ENCODE results near the gene IRGC.
"Not testable (repeated sequence)": the region's sequence is repeated elsewhere in the genome, so short reads cannot be mapped to it uniquely, and the experiment has no call there.

The IRGC gene

DNA sequence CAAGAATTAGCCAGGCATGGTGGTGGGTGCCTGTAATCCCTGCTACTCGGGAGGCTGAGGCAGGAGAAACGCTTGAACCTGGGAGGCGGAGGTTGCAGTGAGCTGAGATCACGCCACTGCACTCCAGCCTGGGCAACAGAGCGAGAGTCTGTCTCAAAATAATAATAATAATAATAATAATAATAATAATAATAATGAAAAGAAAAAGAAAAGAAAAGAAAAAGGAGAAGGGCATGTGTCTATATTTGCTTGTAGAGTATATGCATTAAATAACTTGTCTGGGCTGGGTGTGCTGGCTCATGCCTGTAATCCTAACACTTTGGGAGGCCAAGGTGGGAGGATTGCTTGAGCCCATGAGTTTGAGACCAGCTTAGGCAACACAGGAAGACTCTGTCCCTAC, 33.6 kb upstream of the IRGC start:
- CTCF ChIA-PET, result interaction anchor here (0.7 kb wide), 1 partner anchor 63 kb away, joined by 3 read pairs; no protein-coding TSS in a partner anchor
- not testable (repeated sequence) for H3K27ac ChIP-seq (ENCODE audit: extremely low read depth, low read depth, low read length); H3K9me3 ChIP-seq (ENCODE audit: control insufficient read depth, insufficient read depth, low read depth, low read length); H3K36me3 ChIP-seq (ENCODE audit: control insufficient read depth in 2 of 2, insufficient read depth in 1 of 2, low read length in 2 of 2); H3K4me1 ChIP-seq (ENCODE audit: control insufficient read depth, insufficient read depth, low read length); H3K4me3 ChIP-seq (ENCODE audit: low read depth, low read length)
- POLR2A ChIA-PET, result interaction anchor here (1.3 kb wide), 2 partner anchors 12 to 14 kb away, joined by 5 to 6 read pairs; partner anchors contain the start of gene PLAUR
- TF ChIP-seq REPIN1 (tag by site-specific recombination; IDR thresholded peaks at IDR 0.05; ENCODE audit: low read depth), result peak; percentile 97

DNA sequence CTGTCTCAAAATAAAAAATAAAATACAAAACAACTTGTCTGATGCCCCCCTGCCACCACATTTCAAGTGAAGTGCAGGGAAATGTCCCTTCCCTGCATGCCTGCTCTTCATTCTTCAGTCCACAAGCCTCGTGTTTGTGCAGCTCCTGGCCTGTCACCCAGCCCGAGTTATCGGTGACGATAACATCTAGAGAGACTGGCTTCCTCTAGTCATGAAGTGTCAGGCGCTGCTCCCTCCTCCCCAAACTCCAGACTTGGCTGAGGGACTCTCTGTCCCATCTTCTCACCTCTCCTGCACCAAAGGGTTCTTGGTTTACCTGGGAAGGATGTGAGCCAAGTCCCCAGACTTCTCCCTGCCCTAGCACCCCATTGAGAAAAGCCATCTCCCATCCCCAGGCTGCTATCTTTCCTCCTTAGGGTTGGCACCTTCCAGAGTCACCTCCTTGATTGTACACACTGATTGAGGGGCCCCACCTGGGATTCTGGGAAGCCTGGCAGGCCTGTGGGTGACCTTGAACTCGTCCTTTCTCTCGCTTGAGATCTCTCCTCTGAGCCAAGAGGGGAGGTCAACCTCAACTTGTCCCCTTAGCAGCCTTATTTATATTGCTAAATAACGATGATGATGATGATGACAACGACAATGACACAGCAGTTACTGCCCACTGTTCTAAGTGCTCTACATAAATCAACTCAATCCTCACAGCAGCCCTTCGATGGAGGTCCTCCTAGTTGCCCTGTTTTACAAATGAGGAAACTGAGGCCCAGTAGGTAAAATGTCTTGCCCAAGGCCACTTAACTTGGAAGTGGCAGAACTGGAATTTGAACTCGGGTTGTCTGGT, 32.8 kb upstream of the IRGC start:
- ChIA-PET CTCF (interaction anchor here (0.7 kb wide), 1 partner anchor 62 kb away, joined by 3 read pairs; no protein-coding TSS in a partner anchor), POLR2A (interaction anchor here (0.6 to 1.3 kb wide), 3 partner anchors 13 to 65 kb away, joined by 3 to 6 read pairs (median 5); partner anchors contain the start of gene PLAUR)
- Histone ChIP-seq H3K4me3 (ENCODE audit: low read depth, low read length) (no peak overlapping the region), H3K9me3 (ENCODE audit: control insufficient read depth, insufficient read depth, low read depth, low read length) (no peaks in the 10 kb centered on the region), H3K36me3 (ENCODE audit: control insufficient read depth in 2 of 2, insufficient read depth in 1 of 2, low read length in 2 of 2) (no peaks in the 10 kb centered on the region), H3K27ac (ENCODE audit: extremely low read depth, low read depth, low read length) (no peak overlapping the region), H3K4me1 (ENCODE audit: control insufficient read depth, insufficient read depth, low read length) (peaks cover 13% of the 10 kb centered on the region)
- TF ChIP-seq, protein P1, sequence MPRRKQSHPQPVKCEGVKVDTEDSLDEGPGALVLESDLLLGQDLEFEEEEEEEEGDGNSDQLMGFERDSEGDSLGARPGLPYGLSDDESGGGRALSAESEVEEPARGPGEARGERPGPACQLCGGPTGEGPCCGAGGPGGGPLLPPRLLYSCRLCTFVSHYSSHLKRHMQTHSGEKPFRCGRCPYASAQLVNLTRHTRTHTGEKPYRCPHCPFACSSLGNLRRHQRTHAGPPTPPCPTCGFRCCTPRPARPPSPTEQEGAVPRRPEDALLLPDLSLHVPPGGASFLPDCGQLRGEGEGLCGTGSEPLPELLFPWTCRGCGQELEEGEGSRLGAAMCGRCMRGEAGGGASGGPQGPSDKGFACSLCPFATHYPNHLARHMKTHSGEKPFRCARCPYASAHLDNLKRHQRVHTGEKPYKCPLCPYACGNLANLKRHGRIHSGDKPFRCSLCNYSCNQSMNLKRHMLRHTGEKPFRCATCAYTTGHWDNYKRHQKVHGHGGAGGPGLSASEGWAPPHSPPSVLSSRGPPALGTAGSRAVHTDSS (tag by site-specific recombination; IDR thresholded peaks at IDR 0.05), result peak; percentile 77
- TF ChIP-seq ZNF354C (tag by site-specific recombination; IDR thresholded peaks at IDR 0.05; ENCODE audit: borderline replicate concordance, low read depth) (no peak), ZNF239 (tag by site-specific recombination; IDR thresholded peaks at IDR 0.05) (no peak), ZBTB17 (tag by site-specific recombination; IDR thresholded peaks at IDR 0.05) (0 out of 2 replicates have a peak, but pooled peaks have one; percentile 10), ZEB2 (tag by site-specific recombination; IDR thresholded peaks at IDR 0.05) (no peak), ZNF221 (tag by site-specific recombination; IDR thresholded peaks at IDR 0.05; ENCODE audit: borderline replicate concordance) (no peak), ZNF114 (tag by site-specific recombination; IDR thresholded peaks at IDR 0.05) (no peak), GLI2 (tag by site-specific recombination; IDR thresholded peaks at IDR 0.05; ENCODE audit: borderline replicate concordance, low read depth) (no peak), OVOL3 (tag by site-specific recombination; IDR thresholded peaks at IDR 0.05) (no peak), SCRT2 (tag by site-specific recombination; IDR thresholded peaks at IDR 0.05) (no peak), ZBTB8A (tag by site-specific recombination; IDR thresholded peaks at IDR 0.05) (no peak), KLF8 (tag by site-specific recombination; IDR thresholded peaks at IDR 0.05) (no peak), MYNN (tag by site-specific recombination; IDR thresholded peaks at IDR 0.05; ENCODE audit: borderline replicate concordance) (no peak)
- TF ChIP-seq, protein P2, sequence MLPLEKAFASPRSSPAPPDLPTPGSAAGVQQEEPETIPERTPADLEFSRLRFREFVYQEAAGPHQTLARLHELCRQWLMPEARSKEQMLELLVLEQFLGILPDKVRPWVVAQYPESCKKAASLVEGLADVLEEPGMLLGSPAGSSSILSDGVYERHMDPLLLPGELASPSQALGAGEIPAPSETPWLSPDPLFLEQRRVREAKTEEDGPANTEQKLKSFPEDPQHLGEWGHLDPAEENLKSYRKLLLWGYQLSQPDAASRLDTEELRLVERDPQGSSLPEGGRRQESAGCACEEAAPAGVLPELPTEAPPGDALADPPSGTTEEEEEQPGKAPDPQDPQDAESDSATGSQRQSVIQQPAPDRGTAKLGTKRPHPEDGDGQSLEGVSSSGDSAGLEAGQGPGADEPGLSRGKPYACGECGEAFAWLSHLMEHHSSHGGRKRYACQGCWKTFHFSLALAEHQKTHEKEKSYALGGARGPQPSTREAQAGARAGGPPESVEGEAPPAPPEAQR (tag by site-specific recombination; IDR thresholded peaks at IDR 0.05), result no peak
- TF ChIP-seq, protein P3, sequence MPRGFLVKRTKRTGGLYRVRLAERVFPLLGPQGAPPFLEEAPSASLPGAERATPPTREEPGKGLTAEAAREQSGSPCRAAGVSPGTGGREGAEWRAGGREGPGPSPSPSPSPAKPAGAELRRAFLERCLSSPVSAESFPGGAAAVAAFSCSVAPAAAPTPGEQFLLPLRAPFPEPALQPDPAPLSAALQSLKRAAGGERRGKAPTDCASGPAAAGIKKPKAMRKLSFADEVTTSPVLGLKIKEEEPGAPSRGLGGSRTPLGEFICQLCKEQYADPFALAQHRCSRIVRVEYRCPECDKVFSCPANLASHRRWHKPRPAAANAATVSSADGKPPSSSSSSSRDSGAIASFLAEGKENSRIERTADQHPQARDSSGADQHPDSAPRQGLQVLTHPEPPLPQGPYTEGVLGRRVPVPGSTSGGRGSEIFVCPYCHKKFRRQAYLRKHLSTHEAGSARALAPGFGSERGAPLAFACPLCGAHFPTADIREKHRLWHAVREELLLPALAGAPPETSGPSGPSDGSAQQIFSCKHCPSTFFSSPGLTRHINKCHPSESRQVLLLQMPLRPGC (tag by site-specific recombination; IDR thresholded peaks at IDR 0.05), result no peak
- TF ChIP-seq, protein P4, sequence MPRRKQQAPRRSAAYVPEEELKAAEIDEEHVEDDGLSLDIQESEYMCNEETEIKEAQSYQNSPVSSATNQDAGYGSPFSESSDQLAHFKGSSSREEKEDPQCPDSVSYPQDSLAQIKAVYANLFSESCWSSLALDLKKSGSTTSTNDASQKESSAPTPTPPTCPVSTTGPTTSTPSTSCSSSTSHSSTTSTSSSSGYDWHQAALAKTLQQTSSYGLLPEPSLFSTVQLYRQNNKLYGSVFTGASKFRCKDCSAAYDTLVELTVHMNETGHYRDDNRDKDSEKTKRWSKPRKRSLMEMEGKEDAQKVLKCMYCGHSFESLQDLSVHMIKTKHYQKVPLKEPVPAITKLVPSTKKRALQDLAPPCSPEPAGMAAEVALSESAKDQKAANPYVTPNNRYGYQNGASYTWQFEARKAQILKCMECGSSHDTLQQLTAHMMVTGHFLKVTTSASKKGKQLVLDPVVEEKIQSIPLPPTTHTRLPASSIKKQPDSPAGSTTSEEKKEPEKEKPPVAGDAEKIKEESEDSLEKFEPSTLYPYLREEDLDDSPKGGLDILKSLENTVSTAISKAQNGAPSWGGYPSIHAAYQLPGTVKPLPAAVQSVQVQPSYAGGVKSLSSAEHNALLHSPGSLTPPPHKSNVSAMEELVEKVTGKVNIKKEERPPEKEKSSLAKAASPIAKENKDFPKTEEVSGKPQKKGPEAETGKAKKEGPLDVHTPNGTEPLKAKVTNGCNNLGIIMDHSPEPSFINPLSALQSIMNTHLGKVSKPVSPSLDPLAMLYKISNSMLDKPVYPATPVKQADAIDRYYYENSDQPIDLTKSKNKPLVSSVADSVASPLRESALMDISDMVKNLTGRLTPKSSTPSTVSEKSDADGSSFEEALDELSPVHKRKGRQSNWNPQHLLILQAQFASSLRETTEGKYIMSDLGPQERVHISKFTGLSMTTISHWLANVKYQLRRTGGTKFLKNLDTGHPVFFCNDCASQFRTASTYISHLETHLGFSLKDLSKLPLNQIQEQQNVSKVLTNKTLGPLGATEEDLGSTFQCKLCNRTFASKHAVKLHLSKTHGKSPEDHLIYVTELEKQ (tag by site-specific recombination; IDR thresholded peaks at IDR 0.05; ENCODE audit: borderline replicate concordance), result no peak
- TF ChIP-seq, protein P5, sequence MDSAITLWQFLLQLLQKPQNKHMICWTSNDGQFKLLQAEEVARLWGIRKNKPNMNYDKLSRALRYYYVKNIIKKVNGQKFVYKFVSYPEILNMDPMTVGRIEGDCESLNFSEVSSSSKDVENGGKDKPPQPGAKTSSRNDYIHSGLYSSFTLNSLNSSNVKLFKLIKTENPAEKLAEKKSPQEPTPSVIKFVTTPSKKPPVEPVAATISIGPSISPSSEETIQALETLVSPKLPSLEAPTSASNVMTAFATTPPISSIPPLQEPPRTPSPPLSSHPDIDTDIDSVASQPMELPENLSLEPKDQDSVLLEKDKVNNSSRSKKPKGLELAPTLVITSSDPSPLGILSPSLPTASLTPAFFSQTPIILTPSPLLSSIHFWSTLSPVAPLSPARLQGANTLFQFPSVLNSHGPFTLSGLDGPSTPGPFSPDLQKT (IDR thresholded peaks at IDR 0.05; ENCODE audit: borderline replicate concordance, low read depth, low read length), result no peak
